GM19240 (cell line): ENCODE data around the gene RNASE4.

Source experiments
- DNase-seq: peaks from one replicate; pipeline ENCODE4 v3.0.0; 2011; ENCODE audit warnings: low spot score; ENCODE audit not compliant: insufficient read length

Gene RNASE4

GRCh38 chr14:20675669-20676068 lies 8.7 kb upstream of the RNASE4 start:
- no peak for DNase-seq

DNA sequence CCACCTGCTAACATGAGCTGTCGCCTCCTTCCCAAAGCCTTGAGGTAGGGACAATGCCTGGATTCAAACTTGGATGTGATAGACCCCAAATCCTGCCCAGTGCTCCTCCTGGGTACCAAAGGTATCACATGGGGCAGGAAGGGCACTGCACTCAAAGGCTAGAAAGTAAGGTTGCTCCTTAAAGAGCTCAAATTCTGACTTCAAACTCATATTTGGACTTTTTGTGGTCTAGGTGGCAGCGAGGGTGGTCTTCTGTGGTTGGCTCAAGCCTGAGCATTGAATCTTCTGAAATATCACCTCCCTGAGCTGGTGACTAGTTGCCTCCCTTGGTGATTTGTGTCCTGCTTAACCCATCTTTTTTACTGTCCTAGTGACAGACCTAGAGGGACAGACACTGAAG lies 8.3 kb upstream of the RNASE4 start:
- no peak for DNase-seq

GRCh38 chr14:20679907-20680306 lies 4.5 kb upstream of the RNASE4 start:
- DNase-seq, result no peak

DNA sequence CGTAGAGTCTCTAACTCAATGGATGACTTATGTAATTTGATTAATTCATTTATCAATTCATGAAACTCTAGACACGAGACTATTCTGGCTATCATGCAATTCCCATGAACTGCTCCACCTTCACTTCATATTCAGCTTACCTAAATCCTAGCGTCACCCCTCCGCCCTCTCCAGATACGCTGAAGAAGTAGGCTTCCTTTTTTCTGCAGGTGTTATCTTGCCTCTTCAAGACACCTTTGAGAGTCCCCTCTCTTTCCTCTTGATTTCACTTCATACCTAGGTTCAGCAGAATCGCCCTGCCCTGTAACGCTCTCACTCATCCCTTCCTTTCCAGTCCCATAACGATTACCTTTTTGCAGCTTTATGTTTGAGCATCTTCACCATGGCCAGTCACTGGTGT lies 4.0 kb upstream of the RNASE4 start:
- no peak for DNase-seq

GRCh38 chr14:20680843-20681347 lies 3.5 kb upstream of the RNASE4 start:
- DNase-seq, result no peak

DNA sequence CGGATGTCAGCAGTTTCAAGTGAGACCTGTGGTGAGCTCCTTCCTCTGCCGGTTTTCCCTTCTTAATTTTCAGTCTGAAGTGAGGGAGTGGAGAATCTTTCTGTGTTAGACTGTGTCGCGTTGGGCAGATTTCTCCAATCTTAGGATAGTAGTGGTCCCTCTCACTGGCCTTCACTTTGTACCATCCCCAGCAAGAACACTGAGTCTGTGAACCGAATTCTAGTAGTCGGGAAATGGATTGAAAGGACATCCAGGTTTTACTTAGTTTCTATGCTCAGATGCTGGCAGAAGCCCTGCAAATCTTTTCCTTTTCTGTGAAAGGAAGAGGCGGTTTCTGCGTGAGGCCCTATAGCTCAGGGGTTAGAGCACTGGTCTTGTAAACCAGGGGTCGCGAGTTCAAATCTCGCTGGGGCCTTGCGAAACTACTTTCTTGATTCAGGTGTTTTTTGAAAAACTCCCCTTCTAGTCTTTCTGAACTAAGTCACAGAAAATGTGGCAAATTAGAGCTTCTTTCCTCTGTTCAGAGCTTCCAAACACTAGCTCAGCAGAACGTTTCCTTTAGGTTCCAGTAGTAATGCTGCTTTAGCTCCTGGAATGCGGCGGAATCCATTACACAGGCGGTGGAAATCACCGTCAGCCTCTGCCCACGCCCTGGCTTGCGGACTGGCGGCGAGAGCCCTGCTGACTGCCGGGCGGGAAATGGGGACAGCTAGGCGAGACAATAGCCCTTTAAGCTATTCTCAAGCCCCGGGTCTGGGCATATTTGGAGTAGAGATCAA lies 2.8 kb upstream of the RNASE4 start:
- no peak for DNase-seq

DNA sequence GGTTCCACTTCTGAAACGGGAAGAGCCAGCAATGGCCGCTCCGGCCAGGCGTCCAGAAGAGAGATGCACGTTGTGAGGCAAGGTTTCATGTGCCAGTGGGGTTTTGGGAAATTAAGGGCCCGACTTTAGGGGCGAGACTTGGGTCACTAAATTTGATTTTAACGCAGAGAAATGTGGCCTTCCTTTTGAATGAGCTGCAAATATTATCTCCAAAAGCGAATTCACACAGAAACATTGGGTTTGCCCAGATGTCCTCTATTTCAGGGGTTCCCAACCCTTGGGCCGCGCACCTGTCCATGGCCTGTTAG lies 2.3 kb upstream of the RNASE4 start:
- DNase-seq, result no peak

- DNase-seq, result no peak
These were observed 1.8 kb upstream of the RNASE4 start for GRCh38 chr14:20682435-20683124.

GRCh38 chr14:20683125-20683890 lies 1.1 kb upstream of the RNASE4 start:
- DNase-seq, result no peak

GRCh38 chr14:20684662-20685456 lies 499 bp downstream of the RNASE4 start:
- DNase-seq, result no peak

DNA sequence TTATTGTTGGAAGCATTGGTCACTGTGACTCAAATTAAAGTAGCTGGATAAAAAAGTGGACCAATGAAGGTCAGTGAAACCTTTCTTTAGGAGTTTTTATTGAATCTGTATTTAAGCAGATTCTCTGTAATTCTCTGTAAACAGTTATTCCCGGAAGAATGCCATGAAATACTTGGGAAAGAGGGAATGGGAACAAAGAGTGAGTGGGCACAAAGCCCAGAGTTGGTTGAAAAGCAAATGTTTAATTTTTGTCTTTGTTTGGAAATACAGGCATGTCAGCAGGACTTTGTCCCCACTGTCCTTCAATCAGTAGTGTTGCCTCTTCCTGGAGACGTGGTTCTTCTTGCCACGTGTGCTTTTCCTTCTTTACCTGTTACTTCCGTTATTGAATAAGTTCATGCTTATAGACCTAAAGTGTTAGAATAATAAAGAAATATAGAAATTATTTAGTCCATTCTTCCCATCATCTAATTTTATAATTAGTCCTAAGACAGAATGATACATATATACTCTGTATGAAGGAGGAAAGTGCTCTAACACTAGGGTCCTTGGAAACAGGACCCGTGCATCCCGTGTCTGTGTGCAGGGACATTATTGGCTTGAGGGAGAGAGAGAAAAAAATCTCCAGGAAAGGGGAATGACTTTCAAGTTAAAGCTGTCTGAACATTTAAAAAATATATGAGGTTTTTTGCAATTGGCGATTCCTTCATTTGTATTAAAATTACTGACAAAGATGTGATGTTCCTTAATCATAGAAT lies 2.2 kb downstream of the RNASE4 start:
- no peak for DNase-seq

DNA sequence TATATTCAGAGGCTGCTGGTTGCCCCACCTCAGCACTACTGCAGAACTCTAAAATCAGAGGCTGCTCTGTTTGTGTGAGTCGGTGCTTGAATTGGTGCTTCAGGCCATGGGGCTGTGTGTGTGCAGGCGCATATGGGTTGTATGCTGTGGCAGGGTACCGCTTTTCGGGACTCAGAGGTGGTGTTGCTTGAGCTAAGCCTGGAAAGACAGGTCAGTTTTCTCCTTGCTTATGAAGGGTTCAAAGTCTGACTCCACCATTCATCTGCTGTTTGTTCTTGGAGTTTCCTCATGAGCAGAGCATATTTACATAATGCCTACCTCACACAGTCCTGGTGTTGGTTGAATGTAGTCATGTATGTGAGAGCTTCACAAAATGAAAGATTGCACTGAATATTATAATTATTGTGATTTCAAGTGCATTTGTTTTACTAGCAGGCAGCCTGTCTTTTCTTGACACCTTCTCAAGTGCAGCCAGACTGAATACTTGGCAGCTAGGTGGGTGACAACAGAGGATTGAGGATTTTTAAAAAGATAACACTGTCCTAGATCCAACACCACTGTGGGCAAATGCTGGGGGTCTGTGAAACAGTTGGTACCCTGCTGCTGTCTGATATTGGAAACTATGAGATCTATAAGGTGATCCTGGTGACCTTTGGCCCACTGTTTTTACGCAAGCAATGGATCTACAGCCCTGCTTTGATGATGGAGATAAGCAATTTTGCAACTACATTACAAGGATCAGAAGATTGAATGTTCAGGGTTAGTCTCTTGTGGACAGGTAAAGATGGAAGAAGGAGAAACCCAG lies 3.2 kb downstream of the RNASE4 start:
- no peak for DNase-seq

DNA sequence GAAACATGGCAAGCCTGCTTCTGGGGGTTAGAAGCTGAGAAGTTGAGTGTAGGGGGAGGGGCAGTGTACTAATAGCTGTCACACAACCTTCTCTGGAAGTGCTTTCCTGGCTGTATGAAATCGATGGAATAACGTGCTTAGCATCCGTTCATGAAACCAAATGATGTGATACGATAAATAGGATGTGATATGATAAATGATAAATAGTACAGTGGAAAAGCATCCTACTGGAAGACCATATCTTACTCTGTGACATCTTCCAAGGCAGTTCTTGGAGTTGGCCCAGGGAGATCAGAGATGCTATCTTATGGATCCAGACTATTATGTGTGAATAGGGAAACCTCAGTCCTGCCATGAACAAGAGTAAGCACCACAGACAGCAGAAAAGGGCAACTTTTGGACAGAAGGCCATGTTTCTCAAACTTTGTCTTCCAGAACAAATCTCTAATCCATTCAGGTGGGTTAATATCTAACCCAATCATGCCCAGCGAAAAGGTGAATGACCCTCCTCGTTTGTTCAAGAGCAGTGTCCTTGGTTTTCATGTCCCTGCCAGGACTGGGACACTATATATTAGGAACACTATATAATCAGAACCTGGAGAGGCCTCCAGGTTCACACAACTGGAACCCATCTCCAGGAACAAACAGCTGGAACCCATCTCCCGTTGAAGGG lies 3.9 kb downstream of the RNASE4 start, which contains the start of gene ANG:
Gene ANG, plus strand, starts transcription at position 598 of the 673 bp plus-strand sequence. CDS start 4,801 bp downstream, outside the sequence.
- DNase-seq, result no peak

DNA sequence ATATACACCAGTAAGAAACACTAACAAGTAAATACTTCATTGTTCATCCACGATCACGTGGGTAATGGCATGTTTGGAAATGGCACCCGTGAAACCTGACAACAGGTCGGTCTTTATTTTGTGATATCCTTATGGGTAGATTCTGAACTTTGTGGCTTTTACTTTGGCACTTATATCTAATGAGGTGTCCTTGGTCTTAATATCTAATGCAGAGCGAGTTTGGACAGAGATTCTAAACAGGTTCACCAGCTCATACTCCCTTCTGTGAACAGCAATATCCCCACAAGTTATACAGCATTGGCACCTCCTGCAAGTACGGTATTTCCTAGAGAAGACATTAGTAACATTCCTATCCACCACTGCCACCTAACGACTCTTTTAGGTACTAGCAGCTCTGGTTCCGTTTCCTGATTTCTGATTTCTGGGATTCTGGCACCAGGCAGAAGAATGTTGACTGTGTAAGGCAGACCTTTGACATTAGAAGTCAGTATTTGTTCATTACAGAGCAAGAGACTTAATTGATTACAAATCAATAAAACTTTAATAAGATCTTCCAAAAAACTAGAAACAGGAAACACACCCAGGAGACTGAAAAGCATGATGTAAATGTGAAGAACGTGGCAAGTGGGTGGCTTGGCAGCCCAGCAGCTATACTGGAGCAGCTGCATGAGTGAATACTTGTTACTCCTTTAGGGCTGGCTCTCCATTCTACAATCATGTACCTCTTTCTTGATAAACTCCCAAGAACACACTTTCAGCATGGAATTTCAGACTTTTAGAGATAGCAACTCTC lies 6.7 kb downstream of the RNASE4 start:
- no peak for DNase-seq

GRCh38 chr14:20692116-20692751 lies 7.9 kb downstream of the RNASE4 start:
- no peak for DNase-seq

DNA sequence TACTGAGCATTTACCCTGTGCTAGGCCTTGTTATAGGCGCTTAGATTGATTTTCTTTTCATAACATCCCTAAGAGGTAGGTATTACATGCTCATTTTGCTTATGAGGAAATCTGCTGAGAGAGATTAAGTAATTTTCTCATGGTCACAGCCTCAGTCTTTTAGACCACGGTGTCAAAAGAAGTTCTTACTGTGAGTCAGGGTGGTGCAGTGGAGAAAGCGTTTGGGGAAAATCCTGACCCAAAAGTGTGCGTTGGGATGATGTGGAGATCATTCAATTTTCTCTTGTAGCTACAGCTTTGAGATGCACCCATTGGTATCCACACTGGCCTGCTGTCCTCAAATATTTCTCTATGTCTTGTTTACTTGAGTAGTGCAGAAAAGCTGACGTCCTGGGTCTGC lies 12.4 kb downstream of the RNASE4 start:
- no peak for DNase-seq

DNA sequence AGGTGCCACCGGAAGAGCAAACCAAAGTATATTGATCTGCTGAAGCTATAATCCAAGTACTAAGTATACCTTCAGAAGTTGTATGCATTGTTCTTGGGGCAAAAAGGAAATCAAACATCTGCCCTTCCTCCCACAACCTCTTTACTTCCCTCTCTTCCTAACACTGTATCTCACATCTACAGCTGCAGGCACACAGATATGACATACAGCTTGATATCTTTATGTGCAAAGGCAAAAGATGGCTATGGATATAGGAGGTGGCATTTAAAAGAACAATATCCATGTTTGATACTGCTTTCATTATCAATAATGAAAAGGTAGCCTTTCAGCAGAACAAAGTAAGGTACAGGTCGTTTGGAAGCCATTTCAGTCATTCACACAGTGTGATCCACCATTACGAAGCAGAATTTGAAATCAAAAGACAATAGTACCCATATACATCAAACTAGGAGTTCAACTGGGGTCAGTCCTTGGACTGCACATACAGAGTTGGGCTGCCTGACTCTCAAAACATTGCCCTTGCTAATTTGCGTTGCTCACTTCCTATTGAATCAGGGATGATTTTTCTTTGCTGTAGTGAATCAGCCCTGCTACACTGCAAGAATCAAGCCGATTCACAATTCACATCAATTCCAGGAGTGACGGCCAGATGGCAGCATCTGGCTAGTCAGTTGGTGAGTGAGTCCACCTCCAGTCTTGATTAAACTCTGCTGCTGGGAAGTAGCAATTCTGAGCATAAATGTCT lies 13.1 kb downstream of the RNASE4 start:
- DNase-seq, result no peak
